HG03066 (cell line): ENCODE measurements around the gene POLR2E.
"Not testable (repeated sequence)": the region's sequence is repeated elsewhere in the genome, so short reads cannot be mapped to it uniquely, and the experiment has no call there.

Experiments used
- ATAC-seq: cut with Tn5 transposase; IDR thresholded peaks from one replicate; pipeline ENCODE4 v1.9.1; 2021; ENCODE audit warnings: low read depth; ENCODE audit not compliant: unreplicated experiment

The POLR2E gene

DNA sequence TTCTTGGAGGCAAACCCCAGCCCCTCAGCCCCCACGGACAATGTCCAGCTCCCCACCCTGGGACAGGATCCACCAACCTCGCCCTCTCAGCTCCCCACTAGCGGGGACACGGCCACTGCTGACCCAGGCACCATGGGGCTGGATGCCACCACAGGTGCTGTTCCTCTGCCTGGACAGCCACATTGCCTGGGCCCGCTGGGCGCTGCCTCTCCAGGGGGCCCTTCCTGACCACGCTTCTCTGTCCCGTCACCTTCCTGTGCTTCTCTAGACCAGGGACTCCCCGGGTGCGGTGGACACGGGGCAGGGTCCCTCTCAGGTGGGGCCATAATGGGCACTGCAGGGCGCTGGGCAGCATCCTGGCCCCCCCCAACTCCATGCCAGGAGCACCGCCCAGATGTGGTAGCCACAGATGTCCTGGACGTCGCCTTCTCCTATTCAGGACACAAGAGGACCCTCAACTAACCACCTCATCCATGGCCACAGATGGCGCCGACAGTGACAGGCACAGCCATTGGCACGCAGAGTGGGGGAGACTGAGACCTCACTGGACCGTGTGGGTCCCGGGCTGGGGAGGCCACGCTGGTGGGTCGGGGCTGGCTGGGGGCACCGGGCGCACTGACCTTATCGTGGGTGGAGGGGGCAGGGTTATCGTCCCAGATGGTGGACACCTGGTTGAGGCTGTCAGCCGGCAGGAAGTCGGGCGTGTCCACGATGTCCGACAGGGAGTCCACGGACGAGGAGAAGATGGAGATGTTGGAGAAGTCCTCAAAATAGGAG lies 32.0 kb upstream of the POLR2E start:
- no peak for ATAC-seq

DNA sequence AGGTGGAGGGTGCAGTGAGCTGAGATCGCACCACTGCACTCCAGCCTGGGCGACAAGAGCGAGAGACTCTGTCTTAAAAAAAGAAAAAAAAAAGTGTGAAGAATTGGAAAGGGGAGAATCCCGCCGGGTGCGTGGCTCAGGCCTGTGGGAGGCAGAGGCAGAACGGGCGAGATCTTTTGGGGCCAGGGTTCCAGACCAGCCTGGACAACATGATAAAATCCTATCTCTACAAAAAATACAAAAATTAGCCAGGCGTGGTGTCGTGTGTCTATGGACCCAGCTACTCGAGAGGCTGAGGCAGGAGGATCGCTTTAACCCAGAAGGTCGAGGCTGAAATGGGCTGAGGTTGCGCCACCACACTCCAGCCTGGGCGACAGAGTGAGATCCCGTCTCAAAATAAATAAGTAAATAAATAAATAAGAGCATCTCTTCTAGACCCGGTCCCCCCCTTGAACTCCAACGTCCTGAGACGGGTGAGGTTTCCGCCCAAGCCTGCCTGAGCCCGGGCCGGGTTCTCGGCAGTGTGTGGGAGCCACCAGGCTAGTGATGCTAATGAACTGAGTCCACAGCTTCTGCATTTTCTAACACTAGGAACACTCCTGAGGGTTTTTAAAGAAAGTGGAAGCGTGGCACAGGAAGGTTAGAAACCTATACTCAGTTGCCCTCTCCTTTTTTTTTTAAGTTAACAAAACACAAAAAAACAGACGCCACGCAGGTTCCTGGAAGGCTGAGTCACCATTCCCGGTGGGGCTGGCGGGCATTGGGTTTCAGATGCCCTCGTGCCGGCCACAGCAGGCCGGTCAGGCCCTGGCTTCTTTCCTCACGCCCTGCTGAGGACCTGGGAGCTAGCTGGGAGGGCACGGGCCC lies 30.7 kb upstream of the POLR2E start:
- ATAC-seq: no peak

DNA sequence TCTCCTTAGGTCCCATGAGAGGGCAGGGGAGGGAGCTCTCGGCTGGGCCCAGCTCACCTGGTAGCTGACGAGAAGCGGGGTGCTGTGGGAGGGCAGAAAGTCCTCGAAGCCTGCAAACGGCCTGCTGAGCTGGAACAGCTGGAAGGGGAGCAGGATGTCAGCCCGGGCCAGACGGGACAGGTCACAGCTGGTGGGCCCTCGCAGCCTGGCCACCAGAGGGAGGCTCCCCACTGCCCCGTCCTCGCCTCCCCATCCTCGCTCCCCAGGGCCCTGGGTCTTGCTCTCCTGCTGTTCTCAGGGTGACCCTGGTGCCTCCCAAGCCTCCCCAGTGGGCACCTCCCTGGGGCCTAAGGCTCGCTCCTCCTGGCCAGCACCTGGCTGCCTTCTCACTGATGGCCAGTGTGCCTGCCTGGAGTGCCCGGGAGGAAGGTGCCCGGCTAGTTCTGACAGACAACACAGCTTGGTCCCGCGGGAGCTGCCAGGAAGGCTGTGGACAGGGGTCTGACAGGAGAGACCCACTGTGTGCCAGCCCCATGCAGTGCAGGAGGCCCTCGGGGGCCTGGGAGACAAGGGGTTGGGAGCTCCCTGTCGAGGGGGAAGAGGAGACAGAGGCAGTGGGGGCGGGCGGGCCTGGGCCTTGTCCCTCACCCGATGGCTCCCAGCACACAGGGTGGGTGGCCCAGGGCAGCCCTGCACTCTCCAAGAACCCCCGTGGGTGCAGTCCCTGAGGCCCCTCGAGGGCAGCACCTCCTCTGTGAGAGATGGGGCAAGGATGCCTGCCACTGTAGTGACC lies 28.9 kb upstream of the POLR2E start:
- no peak for ATAC-seq

DNA sequence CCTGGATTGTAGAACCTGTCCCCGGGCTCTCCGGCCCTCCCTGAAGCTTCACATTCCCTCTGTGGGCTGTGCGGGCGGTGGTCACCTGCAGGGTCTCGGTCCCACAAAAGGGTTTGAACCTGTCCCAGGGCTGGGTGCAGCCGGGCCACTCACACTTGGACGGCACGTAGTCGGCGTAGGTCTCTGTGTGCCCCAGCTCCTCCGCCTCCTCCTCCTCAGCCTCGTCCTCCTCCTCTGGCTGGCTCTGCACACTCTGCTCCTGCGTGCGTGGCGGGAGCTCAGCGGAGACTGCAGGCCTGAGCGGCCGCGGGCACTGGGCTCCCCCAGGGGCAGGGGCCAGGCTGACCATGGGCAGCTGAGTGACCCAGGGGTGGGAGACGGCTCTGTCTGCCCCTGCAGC lies 28.2 kb upstream of the POLR2E start:
- no peak for ATAC-seq

DNA sequence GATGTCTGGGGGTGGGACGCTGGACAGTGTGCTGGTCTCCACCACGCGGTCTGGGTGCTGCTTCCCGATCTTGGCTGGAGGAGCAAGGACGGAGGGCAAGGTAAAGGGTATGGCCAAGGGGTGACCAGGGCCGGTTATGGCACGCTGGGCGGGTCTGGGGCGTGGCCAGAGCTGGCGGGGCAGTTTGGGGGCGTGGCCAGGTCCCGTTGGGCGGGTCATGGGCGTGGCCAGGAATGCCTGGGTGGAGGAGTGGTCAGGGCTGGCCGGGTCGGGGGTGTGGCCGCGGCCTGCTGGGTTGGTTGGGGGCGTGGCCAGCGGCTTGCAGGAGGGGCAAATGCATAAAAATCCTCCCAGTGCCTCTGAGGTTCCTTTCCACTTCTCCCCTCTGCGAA lies 27.8 kb upstream of the POLR2E start:
- ATAC-seq: no peak

DNA sequence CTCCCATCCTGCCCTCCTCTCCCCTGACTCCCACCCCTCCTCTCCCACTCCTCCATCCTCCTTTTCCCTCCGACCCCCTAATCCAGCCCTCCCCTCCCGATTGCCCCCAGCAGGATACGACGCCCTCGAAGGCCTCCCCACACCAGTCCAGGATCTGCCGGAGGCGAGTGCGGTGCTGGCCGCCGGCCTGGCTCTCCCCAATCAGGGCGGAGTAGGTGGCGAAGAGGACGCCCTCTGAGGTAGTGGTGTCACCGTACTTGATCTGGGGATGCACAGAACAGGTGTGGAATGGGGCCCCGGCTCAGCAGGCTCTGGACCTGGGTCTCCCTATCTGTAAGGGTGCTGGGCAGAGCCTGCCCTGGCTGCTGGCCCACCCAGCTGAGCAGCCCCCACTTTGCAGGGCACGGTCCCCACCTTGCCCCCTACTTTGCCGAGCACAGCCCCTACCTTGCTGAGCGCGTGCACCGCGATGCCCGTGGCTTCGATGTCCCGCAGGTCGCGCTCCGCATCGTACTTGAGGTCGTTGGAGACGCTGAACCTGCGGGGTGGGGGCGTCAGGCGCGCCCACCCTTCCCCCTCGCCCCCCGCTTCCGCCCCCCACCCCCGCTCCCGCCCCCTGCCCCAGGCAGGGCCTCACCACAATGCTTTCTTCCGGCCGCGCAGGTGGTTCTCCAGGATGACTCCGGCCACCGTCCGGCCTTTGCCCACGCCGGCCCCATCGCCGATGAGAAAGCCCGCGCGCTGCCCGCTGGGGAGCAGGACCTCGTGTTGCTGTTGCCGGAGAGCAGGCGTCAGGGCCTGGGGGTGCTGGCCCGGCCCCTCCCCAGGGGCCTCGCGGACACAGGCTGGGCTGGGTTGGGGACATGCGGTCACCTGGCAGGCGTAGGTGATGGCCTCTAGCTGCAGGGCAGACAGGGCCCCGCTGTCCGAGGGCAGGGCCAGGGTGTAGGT lies 27.1 kb upstream of the POLR2E start:
- ATAC-seq: no peak

DNA sequence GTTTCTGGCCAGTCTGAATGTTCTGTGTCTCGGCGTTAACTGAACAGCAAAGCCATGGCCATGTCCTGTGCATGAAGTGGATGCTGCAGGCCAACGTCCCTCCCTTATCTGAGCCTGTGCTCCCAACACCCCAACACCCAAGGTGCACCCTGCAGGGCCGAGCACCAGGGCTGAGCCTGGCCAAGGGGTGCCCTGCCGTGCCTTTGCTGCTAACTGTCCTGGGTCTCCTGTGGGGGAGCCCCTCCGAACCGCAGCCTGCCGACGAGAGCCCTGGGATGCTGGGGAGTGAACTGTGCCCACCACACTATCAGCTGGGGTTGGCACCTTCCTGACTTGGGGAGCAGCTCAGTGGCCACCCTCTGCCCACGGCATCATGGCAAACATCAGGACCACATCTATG lies 26.2 kb upstream of the POLR2E start:
- no peak for ATAC-seq

DNA sequence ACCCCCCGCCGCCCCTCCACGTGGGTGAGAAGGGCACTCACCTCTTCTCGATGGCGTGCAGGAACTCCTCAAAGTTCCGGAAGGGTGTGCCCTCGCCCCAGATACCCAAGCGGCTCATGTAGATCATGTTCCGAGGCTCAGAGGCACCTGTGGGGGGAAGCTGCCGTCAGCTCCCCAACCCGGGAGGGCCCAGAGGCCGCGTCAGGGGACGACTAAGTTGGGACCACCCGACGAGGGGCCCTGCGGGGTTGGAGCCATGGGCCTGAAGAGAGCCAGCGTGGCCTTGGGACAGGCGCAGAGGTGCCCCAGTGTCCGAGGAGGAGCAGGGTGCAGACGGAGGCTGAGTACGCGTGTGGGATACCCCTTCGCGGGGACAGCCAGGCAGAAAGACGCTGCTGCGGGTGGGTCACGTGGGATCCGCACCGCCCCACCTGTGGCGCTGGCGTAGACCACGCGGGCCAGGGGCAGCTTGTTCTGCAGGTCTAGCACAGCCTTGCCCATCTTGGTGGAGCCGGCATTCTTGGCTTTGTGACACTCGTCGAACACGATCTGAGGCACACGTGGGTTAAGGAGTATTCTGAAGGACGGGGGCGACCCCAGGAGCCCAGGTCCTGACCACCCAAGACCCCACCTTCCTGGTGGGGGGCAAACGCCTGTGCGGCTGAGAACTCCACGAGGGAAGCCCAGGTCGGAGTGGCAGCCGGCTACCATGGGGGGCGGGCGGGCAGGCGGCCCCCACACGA lies 24.5 kb upstream of the POLR2E start:
- ATAC-seq: no peak

DNA sequence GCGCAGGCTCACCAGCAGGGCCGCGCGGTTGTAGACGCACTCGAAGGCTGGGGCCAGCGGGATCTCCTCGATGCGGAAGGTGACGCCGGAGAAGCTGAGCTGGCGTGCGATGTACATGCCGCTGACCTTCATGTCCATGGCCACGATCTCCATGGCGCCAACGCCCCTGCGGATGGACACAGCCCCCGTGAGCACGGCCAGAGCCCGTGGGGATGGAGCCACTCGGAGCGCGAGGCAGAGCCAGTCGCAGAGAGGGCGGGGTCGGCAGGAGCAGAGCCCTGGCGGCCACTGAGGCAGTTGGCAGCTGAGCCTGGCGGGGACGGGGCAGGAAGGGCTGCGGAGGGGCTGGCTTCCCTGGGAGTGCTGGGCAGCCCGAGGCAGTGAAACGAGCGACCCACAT lies 23.8 kb upstream of the POLR2E start:
- ATAC-seq: no peak

DNA sequence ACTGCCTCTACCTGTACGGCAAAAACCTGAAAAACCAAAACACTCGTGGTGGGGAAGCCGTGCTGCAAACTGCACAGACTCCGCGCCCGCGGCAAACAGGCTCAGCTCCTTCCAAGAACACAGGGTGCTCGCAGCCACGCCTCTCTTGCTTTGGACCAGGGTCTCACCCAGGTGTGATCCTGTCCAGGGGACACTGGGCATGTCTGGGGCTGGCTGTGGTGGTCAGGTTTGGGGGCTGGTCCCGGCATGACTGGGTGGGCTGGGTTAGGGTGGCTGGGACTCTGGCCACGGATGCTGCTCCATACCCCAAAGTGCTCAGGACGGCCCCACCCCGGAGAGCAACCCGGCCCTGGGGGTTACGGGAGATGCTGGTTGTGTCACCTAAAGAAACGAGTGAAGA lies 22.5 kb upstream of the POLR2E start:
- no peak for ATAC-seq

DNA sequence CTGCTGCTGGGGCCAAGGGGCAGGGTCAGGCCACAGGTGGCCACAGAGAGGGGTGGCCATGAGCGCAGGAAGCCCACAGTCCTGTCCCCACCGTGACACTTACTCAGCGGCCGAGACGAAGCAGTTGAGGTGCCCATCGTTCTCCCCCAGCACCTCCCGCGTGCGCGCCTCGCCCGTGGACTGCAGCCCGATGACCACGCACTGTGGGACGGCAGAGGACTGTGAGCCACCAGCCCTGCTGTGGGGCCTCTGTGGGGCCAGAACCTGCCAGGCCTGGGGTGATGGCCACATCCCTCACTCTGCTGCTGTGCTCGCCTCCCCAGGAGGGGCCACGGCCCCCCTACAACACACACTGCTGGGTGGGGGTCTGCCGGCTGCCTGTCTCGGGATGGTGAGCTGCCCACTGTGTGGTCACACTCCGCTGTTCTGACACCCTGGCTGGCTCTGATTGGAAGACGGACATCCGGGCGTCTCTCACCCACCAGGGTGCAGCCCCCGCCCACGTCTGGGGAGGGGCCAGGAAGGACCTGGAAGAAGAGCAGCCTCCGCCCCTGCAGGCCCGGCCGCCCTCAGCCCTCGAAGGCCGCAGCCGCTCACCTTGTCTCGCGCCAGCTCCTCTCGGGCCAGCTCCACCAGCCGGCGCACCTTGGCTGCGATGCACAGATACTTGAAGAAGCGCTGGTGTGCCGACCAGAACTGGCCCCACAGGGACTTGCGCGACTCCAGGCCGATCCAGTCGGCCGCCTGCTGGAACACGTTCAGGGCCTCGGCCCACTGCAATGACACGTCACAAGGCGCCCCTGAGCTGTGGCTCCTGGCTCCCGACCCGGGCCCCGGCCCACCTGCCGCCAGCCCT lies 21.8 kb upstream of the POLR2E start:
- ATAC-seq: no peak

DNA sequence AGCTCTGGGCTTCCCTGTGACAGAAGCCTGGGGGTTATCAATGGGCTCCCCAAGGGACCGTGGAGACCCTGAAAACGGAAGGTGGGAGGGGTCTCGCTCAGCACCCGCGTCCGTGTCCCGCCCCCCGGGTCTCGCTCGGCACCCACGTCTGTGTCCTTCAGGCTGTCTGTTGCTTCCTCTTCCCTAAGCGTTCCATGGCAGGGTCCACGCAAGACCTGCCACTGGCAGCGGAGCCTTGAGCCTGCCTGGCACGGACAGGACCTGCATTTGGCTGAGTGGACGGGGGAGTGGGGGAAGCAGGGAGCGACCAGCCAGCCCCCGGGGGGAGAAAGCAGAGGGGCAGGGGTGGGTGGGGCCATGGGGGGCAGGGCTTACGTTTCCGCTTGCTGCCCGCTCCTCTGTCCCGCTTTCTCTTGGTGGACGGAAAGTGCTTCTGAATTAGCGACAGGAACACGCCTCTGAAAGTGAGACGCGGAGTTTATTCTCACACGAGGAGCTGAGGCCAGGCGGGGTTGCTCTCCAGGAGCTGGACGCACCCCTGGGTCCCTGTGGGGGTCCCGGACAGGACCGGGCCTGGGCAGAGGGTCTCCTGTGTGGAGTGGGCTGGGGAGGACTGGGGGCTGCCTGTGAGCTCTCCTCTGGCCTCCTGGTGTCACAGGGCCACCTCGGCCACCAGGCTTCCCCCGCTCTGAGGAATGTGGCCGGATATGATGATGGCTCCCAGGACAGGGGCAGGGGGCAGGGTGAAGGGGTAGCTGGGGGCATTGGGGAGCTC lies 20.7 kb upstream of the POLR2E start:
- no peak for ATAC-seq

DNA sequence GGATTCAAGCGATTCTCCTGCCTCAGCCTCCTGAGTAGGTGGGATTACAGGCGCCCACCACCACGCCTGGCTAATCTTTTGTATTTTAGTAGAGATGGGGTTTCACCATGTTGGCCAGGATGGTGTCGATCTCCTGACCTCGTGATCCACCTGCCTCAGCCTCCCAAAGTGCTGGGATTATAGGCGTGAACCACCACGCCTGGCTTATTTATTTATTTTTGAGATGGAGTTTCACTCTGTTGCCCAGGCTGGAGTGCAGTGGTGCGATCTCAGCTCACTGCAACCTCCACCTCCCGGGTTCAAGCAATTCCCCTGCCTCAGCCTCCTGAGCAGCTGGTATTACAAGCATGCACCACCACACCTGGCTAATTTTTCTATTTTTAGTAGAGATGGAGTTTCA lies 19.6 kb upstream of the POLR2E start:
- ATAC-seq: not testable (repeated sequence)

DNA sequence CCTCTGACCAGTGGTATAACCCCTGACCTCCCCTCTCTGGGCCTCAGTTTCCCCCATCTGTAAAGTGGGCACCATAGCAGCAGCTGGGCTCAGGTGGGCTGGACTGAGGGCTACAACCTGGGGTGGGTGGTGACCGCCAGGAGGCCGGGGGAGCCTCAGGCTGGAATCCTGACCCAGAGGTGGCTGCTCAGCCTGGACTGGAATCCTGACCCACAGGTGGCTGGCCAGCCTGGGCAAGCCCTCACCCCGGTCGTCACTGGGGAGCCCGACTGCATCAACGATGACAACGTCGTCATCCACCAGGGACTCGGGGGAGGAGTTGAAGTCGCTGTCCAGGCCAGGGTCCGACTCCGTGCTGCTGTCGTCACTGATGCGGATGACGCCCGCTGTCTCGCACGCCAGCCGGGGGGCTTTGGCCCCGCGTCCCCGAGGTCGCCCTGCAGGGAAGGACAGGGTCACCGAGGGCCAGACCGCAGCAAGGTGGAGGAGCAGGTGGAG lies 18.9 kb upstream of the POLR2E start:
- no peak for ATAC-seq

DNA sequence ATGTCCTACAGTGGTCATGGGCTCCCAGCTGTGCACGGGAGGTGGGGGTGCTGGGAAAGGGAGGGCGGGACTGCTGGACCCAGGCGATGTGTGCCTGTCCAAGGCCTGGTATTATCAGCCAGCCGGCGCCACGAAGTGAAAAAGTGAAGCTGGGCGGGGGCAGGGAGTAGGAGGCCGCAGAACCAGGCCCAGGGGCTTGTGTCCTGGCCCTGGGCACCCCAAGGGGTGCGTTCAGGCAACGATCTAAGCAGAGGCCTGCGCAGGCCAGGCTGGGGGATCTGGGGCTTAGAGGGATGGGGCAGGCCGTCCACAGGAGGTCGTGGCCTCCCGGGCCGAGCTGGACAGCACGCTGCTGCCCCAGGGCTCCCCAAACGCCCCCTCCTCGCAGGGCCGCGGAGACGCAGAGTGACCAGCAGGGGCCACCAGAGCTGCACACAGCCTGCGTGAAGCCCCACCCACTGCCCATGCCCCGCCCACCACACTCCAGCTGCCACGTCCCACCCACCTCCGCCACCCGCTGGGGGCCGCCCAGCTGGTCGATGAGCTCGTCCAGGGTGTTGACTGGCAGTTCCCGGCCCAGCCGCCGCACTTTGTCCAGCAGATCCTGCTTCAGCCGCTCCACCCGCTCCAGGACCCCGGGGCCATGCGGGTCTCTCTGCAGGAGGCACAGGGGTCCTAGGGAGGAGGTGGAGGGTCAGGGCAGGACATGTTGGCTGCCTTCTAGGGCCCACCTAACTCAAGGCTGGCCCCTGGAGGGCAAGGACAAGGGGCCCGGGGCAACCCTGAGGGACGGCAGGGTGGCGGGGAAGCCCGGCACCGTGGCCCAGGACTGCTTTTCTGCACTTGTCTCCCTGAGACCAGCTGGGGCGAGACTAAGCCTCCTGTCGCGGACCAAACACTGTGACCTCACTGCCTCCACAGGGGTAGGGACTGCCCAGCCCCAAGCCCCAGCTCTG lies 18.1 kb upstream of the POLR2E start:
- no peak for ATAC-seq

DNA sequence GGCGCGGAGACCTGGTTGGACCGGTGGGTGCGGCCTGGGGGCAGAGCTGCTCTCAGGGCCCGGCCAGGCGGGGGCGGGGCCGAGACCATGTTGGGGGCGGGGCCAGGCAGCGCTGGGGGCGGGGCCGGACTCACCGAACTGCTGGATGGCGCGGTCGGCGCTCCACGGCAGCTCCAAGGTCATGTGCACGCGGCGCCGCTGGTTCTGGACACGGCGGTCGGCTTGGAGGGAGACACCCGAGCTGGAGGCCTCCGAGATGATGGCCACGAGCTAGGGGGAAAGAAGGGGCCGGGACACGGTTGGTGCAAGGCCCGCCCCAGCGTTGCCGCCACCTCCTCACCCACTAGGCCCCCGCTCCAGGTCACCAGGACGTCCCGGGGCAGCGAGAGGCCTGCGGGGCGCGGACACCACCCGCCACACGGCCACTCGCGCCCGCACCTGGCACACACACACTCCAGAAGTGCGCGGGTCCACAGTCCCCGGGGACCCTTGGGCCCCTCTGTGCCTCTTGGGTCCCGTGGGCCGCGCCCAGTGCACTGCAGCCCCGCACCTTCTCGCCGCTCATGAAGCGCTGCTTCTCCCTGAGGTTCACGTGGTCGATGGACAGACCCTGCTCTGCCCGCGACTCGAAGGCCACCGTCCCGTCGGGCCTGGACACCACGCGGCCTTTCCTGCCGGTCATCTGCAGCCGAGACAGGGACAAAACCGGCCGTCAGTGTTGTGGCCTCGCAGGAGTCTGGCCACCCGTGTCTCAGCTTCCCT lies 17.3 kb upstream of the POLR2E start:
- no peak for ATAC-seq
